Endothelial cell of umbilical vein (primary cell): ENCODE measurements around the gene FAM3A. TPM values are rescaled to one million over a fixed set of nuclear protein-coding genes. Genes with fewer than 3 reads are reported as not detected.

Experiments used
- BruUV-seq: library from RNA; stranded (reverse); fragments of 400-500 nt; replicated peaks from 2 replicates; lab custom pipeline; 2021; lab: Mats Ljungman, UMichigan
- CTCF ChIA-PET: fragments of 300-600, 350-600 bp; sonication (Branson Sonifier 250); formaldehyde crosslinking; loops from one replicate; lab custom pipeline; 2021; ENCODE audit warnings: antibody characterized with exemption, inconsistent platforms; lab: Charles Lee
- POLR2A ChIA-PET: fragments of 300-600, 350-600 bp; sonication (Branson Sonifier 250); formaldehyde crosslinking; loops from one replicate; lab custom pipeline; 2021; ENCODE audit warnings: antibody characterized with exemption, inconsistent platforms; lab: Charles Lee
- DNase-seq: peaks from one replicate; pipeline ENCODE4 v3.0.0-alpha.2; 2011; ENCODE audit warnings: low read depth, low spot score
- FAIRE-seq: peaks from 2 replicates; lab custom pipeline; 2011; peaks lifted over from hg19 to GRCh38; lab: Jason Lieb, UNC
- H2AFZ ChIP-seq: 2 replicates; pipeline ENCODE4 v1.6.0; 2012; ENCODE audit warnings: low read depth, low read length, control low read depth, inconsistent platforms
- H3K27ac ChIP-seq: 2 replicates; pipeline ENCODE4 v1.5.1; 2011; ENCODE audit warnings: low read depth, mild to moderate bottlenecking, control low read depth, low read length, moderate library complexity; ENCODE audit not compliant: insufficient read depth
- H3K27me3 ChIP-seq, 2 experiments: 2 replicates each; pipeline versions ENCODE4 v1.6.0 to v1.6.1; 2011; ENCODE audit warnings: low read length in 2 of 2, mixed read lengths in 1 of 2; ENCODE audit not compliant: control insufficient read depth in 2 of 2, insufficient read depth in 2 of 2
- H3K36me3 ChIP-seq, 2 experiments: 2 replicates in 1 of 2; 3 replicates in 1 of 2; pipeline ENCODE4 v1.5.1; 2011; ENCODE audit warnings: low read length in 2 of 2, mild to moderate bottlenecking in 1 of 2, moderate library complexity in 1 of 2; ENCODE audit not compliant: control insufficient read depth in 2 of 2, insufficient read depth in 2 of 2; ENCODE audit errors: extremely low read depth in 1 of 2
- H3K4me1 ChIP-seq: 3 replicates; pipeline ENCODE4 v1.5.1; 2011; ENCODE audit warnings: mild to moderate bottlenecking, low read length; ENCODE audit not compliant: control insufficient read depth, insufficient read depth; ENCODE audit errors: extremely low read depth
- H3K4me2 ChIP-seq: 2 replicates; pipeline ENCODE4 v1.6.1; 2011; ENCODE audit warnings: low read length, control low read depth, mixed read lengths; ENCODE audit not compliant: insufficient read depth
- H3K4me3 ChIP-seq, 3 experiments: fragments of 200-600 bp in 1 of 3; sonication (generic), shearing (Covaris generic) in 1 of 3; replicated peaks in 1 of 3; 2 replicates each; pipeline ENCODE4 v1.5.1; 2011 to 2016; ENCODE audit warnings: control low read depth in 3 of 3, low read length in 3 of 3, mild to moderate bottlenecking in 2 of 3, inconsistent platforms in 1 of 3, low read depth in 1 of 3, moderate library complexity in 1 of 3; ENCODE audit not compliant: insufficient read depth in 1 of 3
- H3K79me2 ChIP-seq: 2 replicates; pipeline ENCODE4 v1.6.0; 2012; ENCODE audit warnings: low read length, inconsistent platforms; ENCODE audit not compliant: control insufficient read depth, insufficient read depth
- H3K9ac ChIP-seq: replicated peaks from 2 replicates; pipeline ENCODE3; 2011; ENCODE audit warnings: low read length, control low read depth; ENCODE audit not compliant: insufficient read depth; ENCODE audit errors: extremely low read depth
- H3K9me1 ChIP-seq: replicated peaks from 3 replicates; pipeline ENCODE4 v1.6.0; 2011; ENCODE audit warnings: mild to moderate bottlenecking, low read length; ENCODE audit not compliant: control insufficient read depth, insufficient read depth; ENCODE audit errors: extremely low read depth
- H3K9me3 ChIP-seq: replicated peaks from 2 replicates; pipeline ENCODE4 v1.5.1; 2012; ENCODE audit warnings: low read length, inconsistent platforms; ENCODE audit not compliant: control insufficient read depth, insufficient read depth
- H4K20me1 ChIP-seq: replicated peaks from 2 replicates; pipeline ENCODE3; 2011; ENCODE audit warnings: mild to moderate bottlenecking, low read length; ENCODE audit not compliant: control insufficient read depth, insufficient read depth; ENCODE audit errors: extremely low read depth
- CTCF ChIP-seq, 2 donors: IDR thresholded peaks; 1 replicate in 1 of 2; 2 replicates in 1 of 2; pipeline ENCODE4 v1.5.1; 2011; ENCODE audit warnings: low read length in 2 of 2, mild to moderate bottlenecking in 2 of 2, moderate library complexity in 2 of 2, control low read depth in 1 of 2, inconsistent platforms in 1 of 2, low read depth in 1 of 2; ENCODE audit not compliant: insufficient read depth in 1 of 2; ENCODE audit errors: extremely low read depth in 1 of 2
- EZH2 ChIP-seq: IDR thresholded peaks from 2 replicates; pipeline ENCODE4 v1.6.1; 2012; ENCODE audit warnings: borderline replicate concordance, low read depth, mild to moderate bottlenecking, moderate library complexity, low read length, inconsistent platforms; ENCODE audit not compliant: severe bottlenecking
- FOS ChIP-seq: IDR thresholded peaks from 2 replicates; pipeline ENCODE4 v1.6.1; 2011; ENCODE audit warnings: mild to moderate bottlenecking, low read length, moderate library complexity, borderline replicate concordance; ENCODE audit not compliant: insufficient read depth
- GATA2 ChIP-seq: IDR thresholded peaks from 2 replicates; pipeline ENCODE4 v1.7.0; 2011; ENCODE audit warnings: low read depth, mild to moderate bottlenecking, moderate library complexity, mixed read lengths, low read length; ENCODE audit not compliant: insufficient read length, insufficient read depth
- JUN ChIP-seq: IDR thresholded peaks from 2 replicates; pipeline ENCODE4 v1.6.1; 2011; ENCODE audit warnings: borderline replicate concordance, low read depth; ENCODE audit not compliant: insufficient read length, insufficient read depth
- MYC ChIP-seq: IDR thresholded peaks from one replicate; pipeline ENCODE4 v1.6.1; 2011; ENCODE audit warnings: mild to moderate bottlenecking, low read depth, low read length
- POLR2A ChIP-seq: IDR thresholded peaks from 2 replicates; pipeline ENCODE4 v1.6.1; 2012; ENCODE audit warnings: low read depth, mild to moderate bottlenecking, control low read depth, low read length
- POLR2AphosphoS5 ChIP-seq: IDR thresholded peaks from 2 replicates; pipeline ENCODE4 v1.6.1; 2012; ENCODE audit warnings: low read depth, mild to moderate bottlenecking, control low read depth, low read length, moderate library complexity; ENCODE audit not compliant: insufficient read depth
- dilution Hi-C: fragments of 300-500 bp; cut with MboI; formaldehyde crosslinking; loops from one replicate; pipeline ENCODE4 v1.15.0; 2019; ENCODE audit warnings: low sequenced_read_pairs; ENCODE audit not compliant: extremely low pct_ligation_motif_present
- intact Hi-C: fragments of 100-400 bp; cut with micrococcal nuclease; formaldehyde crosslinking; loops from one replicate; pipeline ENCODE4 v1.10.0; 2022
- polyA plus RNA-seq, 4 experiments: library from polyadenylated mRNA; depleted of rRNA in 3 of 4; stranded (reverse) in 3 of 4; unstranded in 1 of 4; fragments of >200 nt; gene quantifications; 2 replicates each; pipeline versions ENCODE4 v1.2.1 to v1.2.3, GENCODE V29; 2011 to 2012; ENCODE audit warnings: missing spikeins in 1 of 4
- total RNA-seq: library from RNA; stranded (reverse); gene quantifications from 2 replicates; pipeline ENCODE4 v1.2.3, GENCODE V29; 2021
- TF ChIP-seq, protein P1 (sequence below): IDR thresholded peaks from 2 replicates; pipeline ENCODE4 v1.6.1; 2011; ENCODE audit not compliant: insufficient read depth, insufficient read length

The FAM3A gene
- total and polyA plus RNA-seq, 2 donors (not counting 3 experiments of a cell fraction or from before 2014, with no cell fraction given) = 32.0 to 42.9 TPM

DNA sequence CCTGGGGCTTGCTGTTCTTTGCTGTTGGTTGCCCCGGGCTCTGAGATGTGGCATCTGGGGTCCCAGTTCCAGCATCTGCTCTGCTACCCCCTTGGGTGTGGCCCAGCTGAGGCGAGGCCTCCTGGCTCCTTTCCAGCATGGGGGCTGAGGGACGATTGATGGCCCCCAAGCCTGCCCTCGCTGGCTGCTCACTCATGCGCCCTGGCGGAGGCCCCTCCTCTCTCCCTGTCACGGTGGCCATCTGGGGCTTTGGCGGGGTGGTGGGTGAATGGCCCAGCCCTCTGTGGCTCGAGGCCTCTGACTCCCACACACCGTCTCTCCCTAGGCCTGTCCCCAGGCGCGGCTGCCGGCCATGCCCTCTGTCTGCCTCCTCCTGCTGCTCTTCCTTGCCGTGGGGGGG, 56.2 kb downstream of the FAM3A start:
- Histone ChIP-seq H3K9me1 (no peaks in the 10 kb centered on the region), H4K20me1 (no peaks in the 10 kb centered on the region), H2AFZ (no peak overlapping the region), H3K9ac (peak overlapping the region; percentile 16), H3K36me3 (peaks cover 0 to 10% of the 10 kb centered on the region in 2 experiments), H3K4me3 (peak overlapping the region in 1 of 3 experiments; percentile 81), H3K9me3 (no peaks in the 10 kb centered on the region), H3K4me2 (no peak overlapping the region), H3K79me2 (peaks cover 25% of the 10 kb centered on the region), H3K27ac (no peak overlapping the region), H3K27me3 (no peaks in the 10 kb centered on the region), H3K4me1 (peaks cover 7% of the 10 kb centered on the region)
- intact Hi-C loops (loop anchor here (2.0 kb wide), 1 partner anchor 19 kb away; the partner anchor contains the start of gene LAGE3), dilution Hi-C loops (no loop called here)
- FAIRE-seq = no peak
- no TSS peak for BruUV-seq
- TF ChIP-seq FOS = no peak
- TF ChIP-seq JUN = no peak
- no peak for TF ChIP-seq MYC
- TF ChIP-seq POLR2AphosphoS5 = no peak
- TF ChIP-seq EZH2 = no peak
- TF ChIP-seq CTCF (IDR thresholded peaks at IDR 0.05; ENCODE audit: extremely low read depth in 1 of 2, insufficient read depth in 1 of 2, low read depth in 1 of 2, low read length in 2 of 2) = no peak
- TF ChIP-seq GATA2 = no peak
- no peak for TF ChIP-seq POLR2A
- TF ChIP-seq, protein P1, sequence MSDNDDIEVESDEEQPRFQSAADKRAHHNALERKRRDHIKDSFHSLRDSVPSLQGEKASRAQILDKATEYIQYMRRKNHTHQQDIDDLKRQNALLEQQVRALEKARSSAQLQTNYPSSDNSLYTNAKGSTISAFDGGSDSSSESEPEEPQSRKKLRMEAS = no peak
- POLR2A ChIA-PET = interaction anchor here (1.4 kb wide), 1 partner anchor 30 kb away, joined by 3 read pairs; the partner anchor contains the start of gene SLC10A3
- DNase-seq = no peak
- CTCF ChIA-PET = interaction anchor here (1.0 to 2.9 kb wide), 3 partner anchors 61 to 87 kb away, joined by 3 to 8 read pairs (median 3); no protein-coding TSS in a partner anchor
